Measurements from ENCODE around the gene SMOC2. TPM values are rescaled to one million over a fixed set of nuclear protein-coding genes. Genes with fewer than 3 reads are reported as not detected.

The SMOC2 gene
- total RNA-seq, 4 donors from 2014 or later: 74.7 to 139 (median 118) TPM

- TF ChIP-seq EP300 (IDR thresholded peaks at IDR 0.05): no peak
- TF ChIP-seq CTCF (IDR thresholded peaks at IDR 0.05): no peak
- TF ChIP-seq POLR2A (IDR thresholded peaks at IDR 0.05): no peak
- peaks cover 0 to 3% (median 0%) of the 10 kb centered on the region in 4 donors for H3K9me3 ChIP-seq
- no peak overlapping the region for H3K27ac ChIP-seq
- 92 to 94% methylated on average over 11 of the region's 11 CpGs for WGBS, 2 donors
- no peaks in the 10 kb centered on the region for H3K4me1 ChIP-seq
- H3K4me3 ChIP-seq: no peak overlapping the region
- no peaks in the 10 kb centered on the region for H3K27me3 ChIP-seq
- peaks cover 0 to 3% (median 0%) of the 10 kb centered on the region in 3 donors for H3K36me3 ChIP-seq
- no peak for DNase-seq (ENCODE audit: low spot score in 2 of 2)
Observed at GRCh38 chr6:168600381-168600780, 159.4 kb downstream of the SMOC2 start.

GRCh38 chr6:168601111-168601510 lies 160.1 kb downstream of the SMOC2 start:
- peaks cover 0 to 3% (median 0%) of the 10 kb centered on the region in 4 donors for H3K9me3 ChIP-seq
- 84 to 96% methylated on average over 17 of the region's 17 CpGs for WGBS, 2 donors
- H3K36me3 ChIP-seq: peaks cover 0 to 3% (median 0%) of the 10 kb centered on the region in 3 donors
- TF ChIP-seq EP300 (IDR thresholded peaks at IDR 0.05) (no peak), CTCF (IDR thresholded peaks at IDR 0.05) (no peak), POLR2A (IDR thresholded peaks at IDR 0.05) (no peak)
- no peak overlapping the region for H3K4me3 ChIP-seq
- no peaks in the 10 kb centered on the region for H3K27me3 ChIP-seq
- DNase-seq (ENCODE audit: low spot score in 2 of 2): no peak
- H3K27ac ChIP-seq: no peak overlapping the region
- no peaks in the 10 kb centered on the region for H3K4me1 ChIP-seq

GRCh38 chr6:168601546-168601945 lies 160.6 kb downstream of the SMOC2 start:
- H3K36me3 ChIP-seq: peaks cover 0 to 3% (median 0%) of the 10 kb centered on the region in 3 donors
- 72 to 73% methylated on average over 10 of the region's 10 CpGs for WGBS, 2 donors
- no peak for TF ChIP-seq POLR2A (IDR thresholded peaks at IDR 0.05)
- no peak for TF ChIP-seq EP300 (IDR thresholded peaks at IDR 0.05)
- TF ChIP-seq CTCF (IDR thresholded peaks at IDR 0.05): no peak
- H3K27me3 ChIP-seq: no peaks in the 10 kb centered on the region
- no peak overlapping the region for H3K4me3 ChIP-seq
- H3K9me3 ChIP-seq: peaks cover 0 to 3% (median 0%) of the 10 kb centered on the region in 4 donors
- DNase-seq (ENCODE audit: low spot score in 2 of 2): no peak
- H3K4me1 ChIP-seq: no peaks in the 10 kb centered on the region
- no peak overlapping the region for H3K27ac ChIP-seq

- no peak for DNase-seq (ENCODE audit: low spot score in 2 of 2)
- Histone ChIP-seq H3K4me1 (no peaks in the 10 kb centered on the region), H3K36me3 (peaks cover 0 to 3% (median 0%) of the 10 kb centered on the region in 3 donors), H3K27me3 (no peaks in the 10 kb centered on the region), H3K9me3 (peaks cover 0 to 3% (median 0%) of the 10 kb centered on the region in 4 donors), H3K4me3 (no peak overlapping the region), H3K27ac (no peak overlapping the region)
- 79% methylated on average over 4 of the region's 4 CpGs for WGBS, 2 donors
- TF ChIP-seq EP300 (IDR thresholded peaks at IDR 0.05) (no peak), POLR2A (IDR thresholded peaks at IDR 0.05) (no peak), CTCF (IDR thresholded peaks at IDR 0.05) (no peak)
Observed at GRCh38 chr6:168602576-168602975, 161.6 kb downstream of the SMOC2 start.

- H3K27ac ChIP-seq: no peak overlapping the region
- no peak for TF ChIP-seq POLR2A (IDR thresholded peaks at IDR 0.05)
- no peak for TF ChIP-seq CTCF (IDR thresholded peaks at IDR 0.05)
- TF ChIP-seq EP300 (IDR thresholded peaks at IDR 0.05): no peak
- no peaks in the 10 kb centered on the region for H3K4me1 ChIP-seq
- H3K4me3 ChIP-seq: no peak overlapping the region
- no peaks in the 10 kb centered on the region for H3K27me3 ChIP-seq
- no peak for DNase-seq (ENCODE audit: low spot score in 2 of 2)
- H3K36me3 ChIP-seq: peaks cover 0 to 3% (median 0%) of the 10 kb centered on the region in 3 donors
- WGBS, 2 donors: 76 to 81% methylated on average over 4 of the region's 4 CpGs
- peaks cover 0 to 3% (median 0%) of the 10 kb centered on the region in 4 donors for H3K9me3 ChIP-seq
Observed at GRCh38 chr6:168603234-168603633, 162.2 kb downstream of the SMOC2 start.

Data from tibial nerve (tissue), 4 donors.